ENCODE measurements around the gene ABCA12.

DNA sequence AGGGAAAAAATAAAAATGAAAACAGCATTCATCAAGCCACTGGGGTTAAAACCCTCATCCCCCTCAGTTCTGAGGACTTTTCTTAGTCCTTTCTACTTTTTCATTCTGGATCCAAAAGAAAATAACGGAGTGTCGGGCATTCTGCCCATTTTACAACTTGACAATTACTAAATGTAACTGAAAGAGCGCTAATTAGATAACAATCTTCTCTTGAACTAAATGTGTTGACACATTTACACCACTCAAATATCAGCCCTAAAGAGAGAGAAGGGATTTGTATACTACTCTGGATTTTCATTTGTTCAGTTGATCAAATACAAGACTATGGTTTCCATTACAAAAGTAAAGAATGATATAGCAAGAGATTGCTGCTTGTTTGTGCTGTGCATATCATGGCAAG lies 27.5 kb downstream of the ABCA12 start:
- TF ChIP-seq FOXM1 (IDR thresholded peaks at IDR 0.05; ENCODE audit: borderline replicate concordance, low read depth) (no peak), TCF12 (IDR thresholded peaks at IDR 0.05; ENCODE audit: low read depth) (no peak), TAF1 (IDR thresholded peaks at IDR 0.05; ENCODE audit: low read depth) (no peak), EGR1 (IDR thresholded peaks at IDR 0.05) (no peak), YY1 (IDR thresholded peaks at IDR 0.05; ENCODE audit: low read depth) (no peak), NFIC (IDR thresholded peaks at IDR 0.05) (no peak), CREB1 (IDR thresholded peaks at IDR 0.05; ENCODE audit: low read depth) (no peak)
- TF ChIP-seq, protein P1, sequence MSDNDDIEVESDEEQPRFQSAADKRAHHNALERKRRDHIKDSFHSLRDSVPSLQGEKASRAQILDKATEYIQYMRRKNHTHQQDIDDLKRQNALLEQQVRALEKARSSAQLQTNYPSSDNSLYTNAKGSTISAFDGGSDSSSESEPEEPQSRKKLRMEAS (IDR thresholded peaks at IDR 0.05) = no peak
- TF ChIP-seq, protein P2, sequence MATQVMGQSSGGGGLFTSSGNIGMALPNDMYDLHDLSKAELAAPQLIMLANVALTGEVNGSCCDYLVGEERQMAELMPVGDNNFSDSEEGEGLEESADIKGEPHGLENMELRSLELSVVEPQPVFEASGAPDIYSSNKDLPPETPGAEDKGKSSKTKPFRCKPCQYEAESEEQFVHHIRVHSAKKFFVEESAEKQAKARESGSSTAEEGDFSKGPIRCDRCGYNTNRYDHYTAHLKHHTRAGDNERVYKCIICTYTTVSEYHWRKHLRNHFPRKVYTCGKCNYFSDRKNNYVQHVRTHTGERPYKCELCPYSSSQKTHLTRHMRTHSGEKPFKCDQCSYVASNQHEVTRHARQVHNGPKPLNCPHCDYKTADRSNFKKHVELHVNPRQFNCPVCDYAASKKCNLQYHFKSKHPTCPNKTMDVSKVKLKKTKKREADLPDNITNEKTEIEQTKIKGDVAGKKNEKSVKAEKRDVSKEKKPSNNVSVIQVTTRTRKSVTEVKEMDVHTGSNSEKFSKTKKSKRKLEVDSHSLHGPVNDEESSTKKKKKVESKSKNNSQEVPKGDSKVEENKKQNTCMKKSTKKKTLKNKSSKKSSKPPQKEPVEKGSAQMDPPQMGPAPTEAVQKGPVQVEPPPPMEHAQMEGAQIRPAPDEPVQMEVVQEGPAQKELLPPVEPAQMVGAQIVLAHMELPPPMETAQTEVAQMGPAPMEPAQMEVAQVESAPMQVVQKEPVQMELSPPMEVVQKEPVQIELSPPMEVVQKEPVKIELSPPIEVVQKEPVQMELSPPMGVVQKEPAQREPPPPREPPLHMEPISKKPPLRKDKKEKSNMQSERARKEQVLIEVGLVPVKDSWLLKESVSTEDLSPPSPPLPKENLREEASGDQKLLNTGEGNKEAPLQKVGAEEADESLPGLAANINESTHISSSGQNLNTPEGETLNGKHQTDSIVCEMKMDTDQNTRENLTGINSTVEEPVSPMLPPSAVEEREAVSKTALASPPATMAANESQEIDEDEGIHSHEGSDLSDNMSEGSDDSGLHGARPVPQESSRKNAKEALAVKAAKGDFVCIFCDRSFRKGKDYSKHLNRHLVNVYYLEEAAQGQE (IDR thresholded peaks at IDR 0.05; ENCODE audit: low read depth) = no peak

All from Ishikawa (cell line).